22Rv1 (cell line): ENCODE results near the gene EIF4E2.

Experiments
- ZFX ChIP-seq: fragments of 450-650 bp; IDR thresholded peaks from 2 replicates; pipeline ENCODE4 v1.6.1; 2017; ENCODE audit warnings: antibody characterized with exemption, borderline replicate concordance
- TF ChIP-seq, protein P1 (sequence below): fragments of 450-650 bp; IDR thresholded peaks from 2 replicates; pipeline ENCODE4 v1.5.1; 2017; ENCODE audit warnings: mild to moderate bottlenecking

DNA sequence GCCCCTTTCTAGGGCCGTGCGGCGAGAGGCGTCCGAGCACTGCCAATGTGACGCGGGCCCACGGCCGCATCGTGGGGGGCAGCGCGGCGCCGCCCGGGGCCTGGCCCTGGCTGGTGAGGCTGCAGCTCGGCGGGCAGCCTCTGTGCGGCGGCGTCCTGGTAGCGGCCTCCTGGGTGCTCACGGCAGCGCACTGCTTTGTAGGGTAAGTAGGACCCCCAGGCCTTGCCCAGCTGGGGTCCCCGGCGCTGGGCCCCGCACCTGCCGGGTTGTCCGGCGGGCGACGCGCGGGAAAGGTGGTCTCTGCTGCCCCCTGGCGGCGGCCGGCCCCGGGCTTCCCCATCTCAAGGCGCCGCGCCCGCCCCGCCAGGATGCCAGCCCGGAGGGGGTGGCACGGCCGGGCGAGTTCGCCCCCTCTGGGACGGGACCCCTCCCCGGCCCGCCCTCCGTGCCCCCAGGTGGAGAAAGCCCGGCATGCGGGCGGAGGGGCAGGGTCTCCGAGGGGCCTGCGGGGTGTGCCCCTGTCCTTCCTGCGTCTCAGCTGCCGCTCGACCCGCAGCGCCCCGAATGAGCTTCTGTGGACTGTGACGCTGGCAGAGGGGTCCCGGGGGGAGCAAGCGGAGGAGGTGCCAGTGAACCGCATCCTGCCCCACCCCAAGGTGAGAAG is 28.4 kb upstream of the EIF4E2 start:
- TF ChIP-seq, protein P1, sequence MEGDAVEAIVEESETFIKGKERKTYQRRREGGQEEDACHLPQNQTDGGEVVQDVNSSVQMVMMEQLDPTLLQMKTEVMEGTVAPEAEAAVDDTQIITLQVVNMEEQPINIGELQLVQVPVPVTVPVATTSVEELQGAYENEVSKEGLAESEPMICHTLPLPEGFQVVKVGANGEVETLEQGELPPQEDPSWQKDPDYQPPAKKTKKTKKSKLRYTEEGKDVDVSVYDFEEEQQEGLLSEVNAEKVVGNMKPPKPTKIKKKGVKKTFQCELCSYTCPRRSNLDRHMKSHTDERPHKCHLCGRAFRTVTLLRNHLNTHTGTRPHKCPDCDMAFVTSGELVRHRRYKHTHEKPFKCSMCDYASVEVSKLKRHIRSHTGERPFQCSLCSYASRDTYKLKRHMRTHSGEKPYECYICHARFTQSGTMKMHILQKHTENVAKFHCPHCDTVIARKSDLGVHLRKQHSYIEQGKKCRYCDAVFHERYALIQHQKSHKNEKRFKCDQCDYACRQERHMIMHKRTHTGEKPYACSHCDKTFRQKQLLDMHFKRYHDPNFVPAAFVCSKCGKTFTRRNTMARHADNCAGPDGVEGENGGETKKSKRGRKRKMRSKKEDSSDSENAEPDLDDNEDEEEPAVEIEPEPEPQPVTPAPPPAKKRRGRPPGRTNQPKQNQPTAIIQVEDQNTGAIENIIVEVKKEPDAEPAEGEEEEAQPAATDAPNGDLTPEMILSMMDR: peak; percentile 92
- no peak for TF ChIP-seq ZFX
